Activated T-cell treated with anti-CD3 and anti-CD28 coated beads, Interleukin-2, amount 50 U/mL, for 1 hour (primary cell): Measurements from ENCODE around the gene NUDT8.
"Not testable (repeated sequence)": the region's sequence is repeated elsewhere in the genome, so short reads cannot be mapped to it uniquely, and the experiment has no call there.

Source experiments
- DNase-seq: peaks from one replicate; pipeline ENCODE4 v3.0.0-alpha.2; 2020

Gene NUDT8

DNA sequence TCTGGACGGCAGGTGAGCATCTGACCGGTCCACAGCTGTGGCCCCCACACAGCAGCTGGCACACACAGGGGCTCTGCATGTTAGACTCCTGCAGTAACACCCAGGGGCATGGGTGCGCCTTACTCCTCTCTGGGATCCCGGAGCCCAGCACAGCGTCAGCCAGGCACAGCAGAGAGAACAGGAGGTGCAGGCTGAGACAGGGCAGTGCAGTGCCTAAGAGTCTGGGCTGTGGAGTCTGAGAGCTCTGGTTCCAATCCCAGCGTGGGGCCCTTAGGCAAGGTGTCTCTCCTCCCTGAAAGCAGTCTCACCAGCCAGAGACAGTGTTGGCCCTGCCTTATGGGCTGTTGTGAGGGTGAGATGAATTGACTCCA is 2.3 kb downstream of the NUDT8 start:
- no peak for DNase-seq

DNA sequence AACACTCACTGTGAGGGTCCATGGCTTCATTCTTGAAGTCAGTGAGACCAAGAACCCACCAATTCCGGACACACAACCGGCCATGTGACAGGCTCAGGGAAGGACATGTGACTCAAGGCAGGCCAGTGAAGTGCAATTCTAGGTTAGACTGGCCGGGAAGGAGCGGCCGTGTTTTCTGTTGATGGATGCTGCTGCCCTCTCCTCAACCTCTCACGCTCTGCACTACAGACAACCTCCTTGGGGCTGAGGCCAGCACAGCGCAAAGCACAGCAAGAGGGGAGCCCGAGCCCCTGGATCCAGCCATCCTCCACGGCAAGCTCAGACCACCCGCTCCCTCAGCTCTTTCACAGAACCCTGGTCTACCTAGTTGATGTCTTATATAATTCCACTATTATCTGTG is 2.8 kb downstream of the NUDT8 start:
- DNase-seq = no peak

DNA sequence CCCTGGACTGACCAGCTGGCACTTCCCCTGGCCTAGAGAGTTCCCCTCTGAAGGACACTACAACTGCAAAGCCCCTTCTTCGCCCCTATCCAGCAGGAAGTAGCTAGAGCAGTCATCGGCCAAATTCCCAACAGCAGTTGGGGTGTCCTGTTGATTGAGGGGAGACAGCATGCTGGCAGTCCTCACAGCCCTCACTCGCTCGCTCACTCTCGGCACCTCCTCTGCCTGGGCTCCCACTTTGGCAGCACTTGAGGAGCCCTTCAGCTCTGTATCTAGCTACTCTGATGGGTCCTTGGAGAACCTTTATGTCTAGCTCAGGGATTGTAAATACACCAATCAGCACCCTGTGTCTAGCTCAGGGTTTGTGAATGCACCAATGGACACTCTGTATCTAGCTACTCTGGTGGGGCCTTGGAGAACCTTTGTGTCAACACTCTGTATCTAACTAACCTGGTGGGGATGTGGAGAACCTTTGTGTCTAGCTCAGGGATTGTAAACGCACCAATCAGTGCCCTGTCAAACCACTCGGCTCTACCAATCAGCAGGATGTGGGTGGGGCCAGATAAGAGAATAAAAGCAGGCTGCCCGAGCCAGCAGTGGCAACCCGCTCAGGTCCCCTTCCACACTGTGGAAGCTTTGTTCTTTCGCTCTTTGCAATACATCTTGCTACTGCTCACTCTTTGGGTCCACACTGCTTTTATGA is 3.5 kb downstream of the NUDT8 start:
- not testable (repeated sequence) for DNase-seq

DNA sequence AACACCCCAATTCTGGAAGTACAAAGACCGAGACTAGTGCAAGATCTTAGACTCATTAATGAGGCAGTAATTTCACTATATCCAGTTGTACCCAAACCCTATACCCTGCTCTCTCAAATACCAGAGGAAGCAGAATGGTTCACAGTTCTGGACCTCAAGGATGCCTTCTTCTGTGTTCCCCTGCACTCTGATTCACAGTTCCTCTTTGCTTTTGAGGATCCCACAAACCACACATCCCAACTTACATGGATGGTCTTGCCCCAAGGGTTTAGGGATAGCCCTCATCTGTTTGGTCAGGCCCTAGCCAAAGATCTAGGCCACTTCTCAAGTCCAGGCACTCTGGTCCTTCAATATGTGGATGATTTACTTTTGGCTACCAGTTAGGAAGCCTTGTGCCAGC is 5.9 kb downstream of the NUDT8 start:
- DNase-seq = not testable (repeated sequence)

DNA sequence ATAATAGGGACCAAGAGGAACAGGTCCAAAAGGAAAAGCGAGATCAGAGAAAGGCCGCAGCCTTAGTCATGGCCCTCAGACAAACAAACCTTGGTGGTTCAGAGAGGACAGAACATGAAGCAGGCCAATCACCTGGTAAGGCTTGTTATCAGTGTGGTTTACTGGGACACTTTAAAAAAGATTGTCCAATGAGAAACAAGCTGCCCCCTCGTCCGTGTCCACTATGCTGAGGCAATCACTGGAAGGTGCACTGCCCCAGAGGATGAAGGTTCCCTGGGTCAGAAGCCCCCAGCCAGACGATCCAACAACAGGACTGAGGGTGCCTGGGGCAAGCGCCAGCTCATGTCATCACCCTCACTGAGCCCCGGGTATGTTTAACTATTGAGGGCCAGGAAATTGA is 6.8 kb downstream of the NUDT8 start:
- DNase-seq = not testable (repeated sequence)

DNA sequence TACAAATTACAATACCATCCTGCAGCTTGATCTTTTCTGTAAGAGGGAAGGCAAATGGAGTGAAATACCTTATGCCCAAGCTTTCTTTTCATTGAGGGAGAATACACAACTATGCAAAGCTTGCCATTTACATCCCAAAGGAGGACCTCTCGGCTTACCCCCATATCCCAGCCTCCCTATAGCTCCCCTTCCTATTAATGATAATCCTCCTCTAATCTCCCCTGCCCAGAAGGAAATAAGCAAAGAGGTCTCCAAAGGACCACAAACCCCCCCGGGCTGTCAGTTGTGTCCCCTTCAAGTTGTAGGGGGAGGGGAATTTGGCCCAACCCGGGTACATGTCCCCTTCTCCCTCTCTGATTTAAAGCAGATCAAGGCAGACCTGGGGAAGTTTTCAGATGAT is 7.8 kb downstream of the NUDT8 start:
- DNase-seq = not testable (repeated sequence)

DNA sequence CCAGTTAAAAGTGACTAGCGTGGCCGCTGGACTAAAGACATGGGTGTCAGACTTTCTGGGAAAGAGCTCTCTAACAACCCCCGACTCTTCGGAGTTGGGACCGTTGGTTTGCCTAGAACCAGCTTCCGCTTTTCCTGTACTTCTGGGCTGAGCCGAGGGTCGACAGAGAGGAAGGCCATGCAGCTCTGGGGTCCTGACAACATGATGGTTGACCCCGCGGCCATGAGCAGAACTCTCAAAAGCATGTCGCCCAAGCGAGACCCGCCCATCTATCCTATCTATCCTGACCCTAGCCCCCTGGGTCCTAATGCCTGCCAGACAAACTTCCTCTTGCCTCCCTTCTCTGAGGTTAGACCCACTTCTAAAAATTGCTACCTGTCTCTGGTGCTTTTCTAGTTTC is 9.1 kb downstream of the NUDT8 start:
- DNase-seq = not testable (repeated sequence)

DNA sequence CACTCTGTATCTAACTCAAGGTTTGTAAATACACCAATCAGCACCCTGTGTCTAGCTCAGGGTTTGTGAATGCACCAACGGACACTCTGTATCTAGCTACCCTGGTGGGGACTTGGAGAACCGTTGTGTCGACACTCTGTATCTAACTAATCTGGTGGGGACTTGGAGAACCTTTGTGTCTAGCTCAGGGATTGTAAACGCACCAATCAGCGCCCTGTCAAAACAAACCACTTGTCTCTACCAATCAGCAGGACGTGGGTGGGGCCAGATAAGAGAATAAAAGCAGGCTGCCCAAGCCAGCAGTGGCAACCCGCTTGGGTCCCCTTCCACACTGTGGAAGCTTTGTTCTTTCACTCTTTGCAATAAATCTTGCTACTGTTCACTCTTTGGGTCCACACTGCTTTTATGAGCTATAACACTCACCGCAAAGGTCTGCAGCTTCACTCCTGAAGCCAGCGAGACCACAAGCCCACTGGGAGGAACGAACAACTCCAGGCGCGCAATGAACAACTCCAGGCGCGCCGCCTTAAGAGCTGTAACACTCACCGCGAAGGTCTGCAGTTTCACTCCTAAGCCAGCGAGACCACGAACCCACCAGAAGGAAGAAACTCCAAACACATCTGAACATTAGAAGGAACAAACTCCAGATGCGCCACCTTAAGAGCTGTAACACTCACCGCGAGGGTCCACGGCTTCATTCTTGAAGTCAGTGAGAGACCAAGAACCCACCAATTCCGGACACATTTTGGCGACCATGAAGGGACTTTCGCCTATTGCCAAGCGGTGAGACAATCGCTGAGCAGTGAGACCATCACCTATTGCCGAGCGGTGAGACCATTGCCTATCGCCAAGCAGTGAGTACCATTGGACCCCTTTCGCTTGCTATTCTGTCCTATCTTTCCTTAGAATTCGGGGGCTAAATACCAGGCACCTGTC is 9.8 kb downstream of the NUDT8 start:
- DNase-seq = not testable (repeated sequence)

DNA sequence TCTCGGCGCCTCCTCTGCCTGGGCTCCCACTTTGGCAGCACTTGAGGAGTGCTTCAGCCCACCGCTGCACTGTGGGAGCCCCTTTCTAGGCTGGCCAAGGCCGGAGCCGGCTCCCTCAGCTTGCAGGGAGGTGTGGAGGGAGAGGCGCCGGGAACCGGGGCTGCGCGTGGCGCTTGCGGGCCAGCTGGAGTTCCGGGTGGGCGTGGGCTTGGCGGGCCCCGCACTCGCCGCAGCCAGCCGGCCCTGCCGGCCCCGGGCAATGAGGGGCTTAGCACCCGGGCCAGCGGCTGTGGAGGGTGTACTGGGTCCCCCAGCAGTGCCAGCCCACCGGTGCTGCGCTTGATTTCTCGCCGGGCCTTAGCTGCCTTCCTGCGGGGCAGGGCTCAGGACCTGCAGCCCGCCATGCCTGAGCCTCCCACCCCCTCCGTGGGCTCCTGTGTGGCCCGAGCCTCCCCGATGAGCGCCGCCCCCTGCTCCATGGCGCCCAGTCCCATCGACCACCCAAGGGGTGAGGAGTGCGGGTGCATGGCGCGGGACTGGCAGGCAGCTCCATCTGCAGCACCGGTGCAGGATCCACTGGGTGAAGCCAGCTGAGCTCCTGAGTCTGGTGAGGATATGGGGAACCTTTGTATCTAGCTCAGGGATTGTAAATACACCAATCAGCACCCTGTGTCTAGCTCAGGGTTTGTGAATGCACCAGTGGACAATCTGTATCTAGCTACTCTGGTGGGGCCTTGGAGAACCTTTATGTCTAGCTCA is 10.7 kb downstream of the NUDT8 start:
- DNase-seq = not testable (repeated sequence)

DNA sequence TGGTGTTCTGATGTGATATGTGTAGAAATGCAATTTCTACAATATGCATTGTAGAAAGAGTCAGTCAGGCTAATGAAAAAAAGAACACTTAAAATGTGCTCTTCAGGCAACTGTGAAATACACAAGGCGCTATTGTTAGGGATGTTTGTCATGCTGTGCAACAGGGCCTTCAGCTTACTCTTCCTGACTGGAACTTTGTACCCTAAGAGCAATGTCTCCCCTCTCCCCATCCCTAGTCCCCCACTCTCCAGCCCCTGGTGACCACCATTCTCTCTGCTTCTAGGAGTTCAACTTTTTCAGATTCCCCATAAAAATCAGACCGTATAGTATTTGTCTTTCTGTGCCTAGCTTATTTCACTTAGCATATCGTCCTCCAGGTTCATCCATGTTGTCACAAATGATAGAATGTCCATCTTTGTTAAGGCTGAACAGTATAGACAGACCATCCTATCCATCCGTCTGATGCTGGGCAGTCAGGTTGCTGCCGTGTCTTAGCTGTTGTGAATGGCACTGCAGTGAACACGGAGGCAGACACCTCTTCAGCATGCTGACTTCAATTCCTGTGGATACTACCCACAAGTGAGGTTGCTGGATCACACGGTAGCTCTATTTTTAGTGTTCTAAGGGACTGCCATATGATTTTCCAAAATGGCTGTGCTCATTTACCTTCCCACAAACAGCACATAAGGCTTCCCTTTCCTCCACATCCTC is 12.3 kb downstream of the NUDT8 start:
- DNase-seq = no peak

DNA sequence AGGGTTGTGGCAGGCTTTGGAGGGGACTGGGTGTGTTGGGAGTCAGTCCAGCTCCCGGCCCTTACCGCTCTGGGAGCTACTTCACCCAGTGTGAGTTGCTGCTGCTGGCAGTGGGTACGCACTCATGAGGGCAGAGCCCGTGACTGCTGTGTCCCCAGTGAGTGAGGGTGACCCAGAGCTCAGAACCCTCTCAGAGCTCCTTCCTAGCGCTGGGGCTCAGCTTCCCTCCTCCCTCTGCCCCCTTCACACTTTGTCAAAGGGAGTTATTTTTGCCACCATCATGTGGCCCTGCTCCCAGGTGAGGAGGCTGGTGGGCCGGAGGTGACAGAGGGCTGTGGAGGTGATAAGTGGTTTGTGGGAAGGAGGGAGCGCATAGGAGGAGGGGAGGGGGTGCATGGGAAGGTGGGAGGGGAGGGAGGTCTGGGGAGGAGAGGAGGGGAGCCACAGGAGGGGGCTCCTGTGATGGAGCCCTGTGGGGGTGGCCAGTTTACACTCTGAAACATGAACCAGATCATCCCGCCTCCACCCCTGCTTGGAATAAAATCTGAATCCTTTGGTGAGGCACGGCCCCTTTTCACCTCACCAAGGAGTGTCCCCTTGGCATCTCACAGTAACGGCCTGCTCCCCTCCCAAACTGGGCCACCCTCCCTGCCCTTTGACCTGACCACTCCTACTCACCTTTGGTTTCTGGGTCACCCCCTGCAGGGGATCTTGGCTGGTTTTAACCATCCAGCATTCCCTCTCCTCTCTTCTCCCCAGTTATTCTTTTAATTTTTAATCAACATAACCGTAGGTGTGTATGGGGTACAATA is 13.1 kb downstream of the NUDT8 start:
- no peak for DNase-seq

DNA sequence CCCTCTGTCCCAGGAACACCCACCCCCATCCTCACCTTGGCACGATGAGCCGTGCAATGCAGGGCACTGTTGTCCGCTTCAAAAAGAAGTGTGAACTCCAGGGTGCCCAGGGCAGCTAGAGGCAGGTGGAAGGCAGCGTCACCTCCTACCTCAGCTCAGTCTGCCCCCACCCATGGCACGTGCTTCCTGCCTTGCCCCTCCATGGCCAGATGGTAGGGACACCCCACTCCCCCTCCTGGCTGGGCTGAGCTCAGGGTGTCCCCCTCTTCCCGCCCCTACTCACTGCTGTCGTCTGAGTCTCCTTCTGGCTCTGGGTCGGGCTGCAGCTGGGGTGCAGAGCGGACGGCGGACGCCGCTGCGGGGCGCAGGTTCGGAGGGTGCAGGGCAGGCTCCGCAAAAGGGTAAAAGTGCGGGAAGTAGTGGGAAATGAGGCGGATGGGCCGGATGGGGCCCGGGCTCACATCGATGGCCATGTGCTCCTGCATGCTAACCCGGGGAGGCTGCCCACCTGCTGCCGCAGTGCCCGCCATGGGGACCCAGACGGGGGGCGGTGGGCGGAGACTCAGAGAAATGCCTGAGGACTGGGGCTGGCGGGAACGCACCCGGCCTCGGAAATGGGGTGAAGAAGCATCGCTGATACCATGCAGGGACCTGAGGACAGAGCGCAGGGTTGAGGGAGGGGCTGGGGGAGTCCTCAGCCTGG is 13.9 kb downstream of the NUDT8 start:
- no peak for DNase-seq

DNA sequence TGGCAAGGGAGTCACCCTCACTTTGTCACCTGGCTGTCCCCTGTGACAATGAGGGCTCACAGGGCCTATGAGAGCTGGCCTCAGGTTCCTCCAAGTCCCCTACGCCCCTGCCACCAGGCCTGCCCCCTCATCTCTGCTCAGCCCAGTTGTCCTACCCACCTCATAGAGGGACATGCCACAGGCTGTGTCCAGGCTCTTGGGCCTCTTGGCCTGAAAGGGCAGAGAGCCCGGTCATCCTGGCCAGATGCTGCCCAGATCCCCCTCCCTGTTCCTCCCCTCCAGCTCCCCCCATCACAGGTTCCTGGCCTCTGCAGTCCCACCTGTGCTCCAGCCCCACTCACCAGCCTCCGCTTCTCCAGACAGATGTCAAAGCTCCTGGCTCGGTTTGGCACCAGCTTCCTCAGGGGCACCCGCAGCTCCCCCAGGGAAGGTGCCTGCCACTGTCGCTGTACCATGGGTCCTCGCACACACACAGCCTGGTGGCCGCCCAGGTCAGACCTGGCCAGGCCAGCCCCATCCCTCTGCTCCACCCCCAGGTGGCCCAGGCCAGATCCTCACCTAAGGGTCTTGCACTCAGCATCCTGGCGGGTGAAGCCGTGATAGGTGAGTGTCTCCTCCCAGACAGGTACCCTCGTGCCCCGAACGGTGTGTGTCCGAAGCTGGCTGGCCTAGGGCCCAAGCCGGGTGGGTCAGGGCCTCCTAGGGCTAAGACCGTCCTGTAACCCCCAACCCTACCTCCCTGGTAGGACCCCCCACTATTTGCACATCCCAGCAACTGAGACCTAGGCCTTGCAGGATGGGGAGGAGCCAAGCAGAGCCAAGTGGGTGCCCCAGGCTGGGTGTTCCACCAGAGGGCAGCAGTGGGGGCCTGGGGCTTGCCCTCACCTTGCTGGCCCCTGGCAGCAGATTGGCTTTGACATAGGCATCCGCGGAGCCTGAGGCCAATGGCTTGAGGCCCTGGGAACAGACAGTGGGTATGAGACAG is 14.7 kb downstream of the NUDT8 start:
- DNase-seq = peak; percentile 58

DNA sequence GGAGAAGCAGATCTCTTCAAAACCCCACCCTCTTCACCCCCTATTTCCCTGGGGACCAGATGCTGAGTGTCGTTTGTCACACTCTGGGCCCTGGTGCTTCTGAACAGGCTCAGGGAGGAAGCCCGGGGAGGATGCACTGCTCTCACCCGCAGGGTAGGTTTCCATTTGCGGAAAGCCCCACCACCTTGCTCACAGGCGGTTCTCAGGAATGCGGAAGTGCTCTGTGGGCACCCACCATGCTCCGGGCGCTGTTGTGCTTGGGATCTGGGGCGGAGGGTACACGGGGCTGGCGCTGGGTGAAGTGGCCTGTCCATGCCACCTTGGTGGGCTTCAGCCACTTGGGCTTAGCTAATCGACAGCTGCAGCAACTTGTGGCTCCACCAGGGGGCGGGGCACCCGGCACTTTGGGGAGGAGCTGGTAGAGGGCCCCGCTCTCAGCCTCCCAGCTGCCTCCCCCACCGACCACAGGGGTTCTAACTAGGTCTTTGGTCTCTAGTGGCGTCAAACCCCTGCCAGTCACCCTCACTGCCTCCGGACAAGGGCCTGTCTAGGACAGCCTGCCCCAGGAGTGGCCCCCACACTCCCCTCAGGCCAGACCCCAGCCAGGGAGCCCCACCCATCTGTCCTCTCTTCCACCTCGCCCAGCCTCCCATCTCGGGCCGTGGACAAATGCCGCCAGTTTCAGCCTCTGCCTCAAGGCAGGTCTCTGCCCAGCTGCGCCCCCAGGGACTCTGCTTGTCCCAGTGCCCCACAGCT is 15.6 kb downstream of the NUDT8 start:
- DNase-seq = peak; percentile 82

DNA sequence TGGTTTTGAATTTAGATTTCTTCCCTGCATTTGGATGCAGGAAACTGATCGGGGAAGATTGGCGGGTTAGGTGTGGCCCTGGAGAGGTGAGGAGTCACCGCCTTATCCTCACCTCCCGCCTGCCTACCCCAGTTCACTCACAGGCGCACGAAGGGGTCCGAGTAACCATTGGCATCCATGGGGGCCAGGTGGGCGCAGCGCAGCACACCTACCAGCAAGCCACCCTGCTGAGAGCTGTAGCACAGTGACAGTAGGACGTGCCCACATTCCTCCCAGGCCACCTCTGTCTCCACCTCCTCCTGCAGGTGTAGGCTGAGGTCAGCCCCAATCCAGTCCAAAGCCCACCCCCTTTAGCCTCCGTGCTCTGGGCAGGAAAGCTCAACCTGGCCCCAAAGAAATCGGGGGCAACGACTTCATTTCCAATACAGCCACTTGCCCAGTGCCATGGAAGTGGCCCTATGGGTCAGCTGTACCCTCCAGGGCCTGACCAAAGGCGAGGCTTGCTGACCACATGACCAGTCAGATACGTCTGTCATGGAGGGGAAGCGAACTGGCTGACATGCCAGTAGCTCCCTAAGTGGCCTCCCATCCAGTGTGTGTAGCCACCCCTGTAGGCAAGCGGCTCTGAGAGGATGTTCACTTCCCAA is 16.3 kb downstream of the NUDT8 start:
- DNase-seq = no peak

DNA sequence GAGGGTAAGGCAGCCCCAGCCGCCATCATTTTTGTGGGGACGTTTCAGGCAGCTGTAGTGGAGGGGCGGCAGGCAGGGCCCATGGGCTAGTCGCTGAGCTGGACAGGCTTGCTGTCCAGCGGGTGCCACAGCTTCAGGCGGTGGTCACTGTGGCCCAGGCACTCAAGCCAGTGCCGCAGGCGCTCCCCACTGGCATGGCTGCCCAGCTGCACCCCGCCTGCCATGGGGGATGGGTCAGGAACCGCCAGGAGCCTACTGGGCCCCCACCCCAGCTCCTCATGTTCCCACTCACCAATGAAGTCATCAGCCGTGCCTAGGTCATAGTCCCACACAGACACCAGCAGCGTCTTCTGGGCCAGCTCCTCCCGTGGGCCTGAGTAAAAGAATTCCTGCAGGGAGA is 17.0 kb downstream of the NUDT8 start:
- DNase-seq = no peak

DNA sequence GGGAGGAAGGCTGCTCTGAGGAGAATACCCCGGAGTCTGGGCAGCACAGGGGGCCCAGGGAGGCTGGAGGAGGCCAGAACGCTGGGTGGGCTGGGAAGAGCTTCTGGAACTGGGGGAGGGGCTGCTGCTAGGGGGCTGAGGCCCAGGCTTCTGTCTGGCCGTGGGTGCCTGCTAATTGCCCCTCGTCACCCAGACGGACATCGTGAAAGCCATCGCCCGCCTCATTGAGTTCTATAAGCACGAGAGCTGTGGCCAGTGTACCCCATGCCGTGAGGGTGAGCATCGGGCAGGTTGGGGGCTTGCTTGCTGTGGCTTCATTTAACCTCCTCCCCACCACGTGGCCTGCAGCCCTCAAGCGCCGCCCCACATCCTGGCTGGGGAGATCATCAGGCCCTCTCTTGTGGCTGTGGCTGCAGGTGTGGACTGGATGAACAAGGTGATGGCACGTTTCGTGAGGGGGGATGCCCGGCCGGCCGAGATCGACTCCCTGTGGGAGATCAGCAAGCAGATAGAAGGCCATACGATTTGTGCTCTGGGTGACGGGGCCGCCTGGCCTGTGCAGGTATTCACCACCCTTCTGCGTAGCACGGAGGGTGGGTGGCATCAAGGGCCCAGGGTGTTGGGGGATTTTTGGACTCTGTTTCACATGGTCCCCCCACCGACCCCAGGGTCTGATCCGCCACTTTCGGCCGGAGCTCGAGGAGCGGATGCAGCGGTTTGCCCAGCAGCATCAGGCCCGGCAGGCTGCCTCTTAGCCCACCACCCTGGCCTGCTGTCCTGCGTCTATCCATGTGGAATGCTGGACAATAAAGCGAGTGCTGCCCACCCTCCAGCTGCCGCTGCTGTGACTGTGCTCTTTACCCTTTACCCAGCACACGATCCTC is 17.8 kb downstream of the NUDT8 start:
- DNase-seq = no peak

DNA sequence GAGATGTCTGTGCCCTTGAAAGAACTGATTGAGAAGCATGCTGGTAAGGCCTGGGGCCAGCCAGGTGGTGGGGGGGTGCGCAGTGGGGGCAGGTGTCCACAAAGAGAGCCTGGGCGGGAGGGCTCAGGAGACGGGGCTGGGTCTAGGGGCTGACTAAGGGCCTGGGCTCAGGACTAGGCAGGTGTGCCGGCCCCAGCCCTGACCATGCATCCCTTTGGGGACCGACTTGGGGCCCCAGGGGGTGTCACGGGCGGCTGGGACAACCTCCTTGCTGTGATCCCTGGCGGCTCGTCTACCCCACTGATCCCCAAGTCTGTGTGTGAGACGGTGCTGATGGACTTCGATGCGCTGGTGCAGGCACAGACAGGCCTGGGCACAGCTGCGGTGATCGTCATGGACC is 18.6 kb downstream of the NUDT8 start:
- DNase-seq = no peak
